ENCODE data around the gene GDPD1. TPM values are rescaled to one million over a fixed set of nuclear protein-coding genes. Genes with fewer than 3 reads are reported as not detected.
A peak's percentile ranks its signal among the peaks of the same experiment; 100 is the strongest.
"Not testable (repeated sequence)": the region's sequence is repeated elsewhere in the genome, so short reads cannot be mapped to it uniquely, and the experiment has no call there.

Gene GDPD1
- total and polyA plus RNA-seq, 2 donors: 1.2 to 3.4 TPM

DNA sequence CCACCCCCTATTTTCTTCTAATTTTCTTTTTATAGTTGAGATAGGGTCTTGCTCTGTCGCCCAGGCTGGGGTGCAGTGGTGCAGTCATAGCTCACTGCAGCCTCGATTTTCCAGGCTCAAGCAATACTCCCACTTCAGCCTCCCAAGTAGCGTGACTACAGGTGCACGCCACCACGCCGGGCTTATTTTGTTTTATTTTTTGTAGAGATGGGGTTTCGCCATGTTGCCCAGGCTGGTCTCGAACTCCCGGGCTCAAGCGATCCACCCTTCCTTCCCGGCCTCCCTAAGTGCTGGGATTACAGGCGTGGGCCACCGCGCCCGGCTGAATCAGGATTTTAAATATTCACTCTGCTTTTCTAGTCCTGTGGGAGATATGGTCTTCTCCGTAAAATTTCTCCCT is 941 bp upstream of the GDPD1 start:
- no peak overlapping the region for H3K4me3 ChIP-seq (ENCODE audit: low read depth, low read length)
- no peaks in the 10 kb centered on the region for H3K36me3 ChIP-seq (ENCODE audit: insufficient read depth)
- 95% methylated on average over 16 of the region's 16 CpGs for WGBS
- H3K27ac ChIP-seq (ENCODE audit: low read depth): no peak overlapping the region
- H3K4me1 ChIP-seq (ENCODE audit: insufficient read depth): no peaks in the 10 kb centered on the region
- DNase-seq (ENCODE audit: extremely low spot score): no peak

DNA sequence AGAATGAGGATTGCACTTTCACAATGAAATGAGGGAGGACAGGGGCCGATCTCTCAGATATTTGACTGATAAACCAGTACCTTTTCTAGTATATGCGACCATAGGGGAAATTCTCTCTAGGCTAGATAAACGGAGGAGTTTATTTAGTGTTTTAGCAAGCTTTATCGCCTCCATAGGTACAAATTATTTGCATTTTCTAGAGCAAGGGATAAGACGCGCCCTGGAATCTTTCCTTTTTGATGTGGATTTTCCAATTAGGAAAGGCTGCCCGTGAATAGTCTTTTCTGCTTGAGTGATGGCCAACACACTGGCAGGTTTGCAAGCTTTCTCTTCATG is 351 bp upstream of the GDPD1 start:
- 28% methylated on average over 7 of the region's 7 CpGs for WGBS
- no peak overlapping the region for H3K27ac ChIP-seq (ENCODE audit: low read depth)
- no peak for DNase-seq (ENCODE audit: extremely low spot score)
- peak overlapping the region; percentile 24 for H3K4me3 ChIP-seq (ENCODE audit: low read depth, low read length)
- H3K4me1 ChIP-seq (ENCODE audit: insufficient read depth): no peaks in the 10 kb centered on the region
- H3K36me3 ChIP-seq (ENCODE audit: insufficient read depth): no peaks in the 10 kb centered on the region

DNA sequence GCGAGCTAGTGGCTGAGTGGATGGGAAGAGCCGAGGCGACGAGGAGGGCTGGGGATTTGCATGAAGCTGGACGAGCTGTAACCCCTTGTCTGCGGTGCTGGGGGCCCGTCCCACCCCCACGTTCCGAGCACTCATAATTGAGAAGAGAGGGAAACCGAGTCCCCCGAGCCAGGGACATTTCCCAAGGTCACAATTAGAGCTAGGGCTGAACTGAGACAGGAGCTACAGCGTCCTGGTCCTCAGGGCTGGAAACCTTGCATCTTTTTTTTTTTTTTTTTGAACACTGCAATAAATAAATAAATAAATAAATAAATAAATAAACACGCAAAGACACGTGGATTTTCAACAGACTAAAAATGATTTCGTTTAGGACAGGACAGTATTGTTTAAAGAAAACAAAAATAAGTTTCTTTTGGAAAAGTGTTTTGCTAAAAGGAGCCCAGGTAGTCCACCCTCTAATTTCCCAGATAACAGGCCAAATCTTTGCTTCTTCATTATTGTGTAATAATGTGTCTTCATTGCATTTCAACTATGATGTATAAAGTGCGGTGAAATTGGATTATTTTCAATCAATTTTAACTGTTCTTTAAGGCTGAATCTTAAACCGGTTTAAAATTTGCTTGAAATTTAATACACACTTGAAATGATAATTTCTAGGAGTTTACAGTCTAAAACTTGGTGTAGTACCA is 992 bp downstream of the GDPD1 start:
- Histone ChIP-seq H3K4me1 (ENCODE audit: insufficient read depth) (no peaks in the 10 kb centered on the region), H3K27ac (ENCODE audit: low read depth) (no peak overlapping the region), H3K4me3 (ENCODE audit: low read depth, low read length) (peak overlapping the region; percentile 59), H3K36me3 (ENCODE audit: insufficient read depth) (no peaks in the 10 kb centered on the region)
- WGBS: 10% methylated on average over 17 of the region's 17 CpGs
- DNase-seq (ENCODE audit: extremely low spot score): no peak

DNA sequence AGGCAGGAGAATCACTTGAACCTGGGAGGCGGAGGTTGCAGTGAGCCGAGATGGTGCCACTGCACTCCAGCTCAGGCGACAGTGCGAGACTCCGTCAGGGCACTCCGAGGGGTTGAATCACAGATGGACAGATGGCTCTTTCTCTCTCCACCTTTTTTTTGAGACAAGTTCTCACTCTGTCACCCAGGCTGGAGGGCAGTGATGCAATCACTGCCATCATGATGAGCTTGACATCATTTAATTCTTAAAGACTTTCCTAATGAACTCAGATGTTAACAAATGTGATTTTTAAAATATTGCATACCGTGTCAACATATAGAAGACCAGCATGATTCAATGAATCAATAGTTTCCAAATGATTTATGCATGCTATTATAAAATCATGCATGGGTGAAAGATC is 3.5 kb downstream of the GDPD1 start:
- no peaks in the 10 kb centered on the region for H3K4me1 ChIP-seq (ENCODE audit: insufficient read depth)
- no peaks in the 10 kb centered on the region for H3K36me3 ChIP-seq (ENCODE audit: insufficient read depth)
- DNase-seq (ENCODE audit: extremely low spot score): no peak
- H3K4me3 ChIP-seq (ENCODE audit: low read depth, low read length): no peak overlapping the region
- 97% methylated on average over 7 of the region's 7 CpGs for WGBS
- H3K27ac ChIP-seq (ENCODE audit: low read depth): no peak overlapping the region

DNA sequence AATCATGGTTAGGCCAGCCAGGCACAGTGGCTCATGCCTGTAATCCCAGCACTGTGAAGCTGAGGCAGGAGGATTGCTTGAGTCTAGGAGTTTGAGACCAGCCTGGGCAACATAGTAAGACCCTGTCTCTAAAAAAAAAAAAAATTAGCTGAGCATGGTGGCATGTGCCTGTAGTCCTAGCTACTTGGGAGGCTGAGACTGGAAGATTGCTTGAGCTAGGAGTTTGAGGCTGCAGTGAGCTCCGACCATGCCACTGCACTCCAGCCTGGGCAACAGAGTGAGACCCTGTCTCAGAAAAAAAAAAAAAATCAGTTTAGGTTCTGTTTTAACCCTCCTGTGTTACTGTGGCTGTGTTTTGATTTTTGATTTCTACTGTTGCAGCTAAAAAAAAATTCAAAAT is 8.3 kb downstream of the GDPD1 start:
- H3K4me3 ChIP-seq (ENCODE audit: low read depth, low read length); H3K4me1 ChIP-seq (ENCODE audit: insufficient read depth); DNase-seq (ENCODE audit: extremely low spot score); H3K36me3 ChIP-seq (ENCODE audit: insufficient read depth); H3K27ac ChIP-seq (ENCODE audit: low read depth): not testable (repeated sequence)
- 94% methylated on average over 1 of the region's 1 CpG for WGBS

DNA sequence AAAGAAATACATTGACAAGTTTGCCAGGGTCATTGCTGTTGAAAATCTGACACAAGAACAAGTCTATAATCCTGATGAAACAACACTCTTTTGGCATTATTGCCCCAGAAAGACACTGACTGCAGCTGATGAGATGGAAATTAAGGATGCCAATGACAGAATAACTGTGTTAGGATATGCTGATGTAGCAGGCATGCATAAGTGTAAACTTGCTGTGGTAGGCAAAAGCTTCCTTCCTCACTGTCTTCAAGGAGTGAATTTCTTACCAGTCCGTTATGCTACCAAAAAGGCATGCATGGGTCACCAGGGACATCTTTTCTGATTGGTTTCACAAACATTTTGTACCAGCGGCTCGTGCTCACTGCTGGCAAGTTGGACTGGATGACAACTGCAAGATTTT is 10.5 kb downstream of the GDPD1 start:
- no peak for DNase-seq (ENCODE audit: extremely low spot score)
- no peak overlapping the region for H3K4me3 ChIP-seq (ENCODE audit: low read depth, low read length)
- H3K36me3 ChIP-seq (ENCODE audit: insufficient read depth): no peaks in the 10 kb centered on the region
- H3K27ac ChIP-seq (ENCODE audit: low read depth): no peak overlapping the region
- H3K4me1 ChIP-seq (ENCODE audit: insufficient read depth): no peaks in the 10 kb centered on the region
- 88% methylated on average over 3 of the region's 3 CpGs for WGBS

DNA sequence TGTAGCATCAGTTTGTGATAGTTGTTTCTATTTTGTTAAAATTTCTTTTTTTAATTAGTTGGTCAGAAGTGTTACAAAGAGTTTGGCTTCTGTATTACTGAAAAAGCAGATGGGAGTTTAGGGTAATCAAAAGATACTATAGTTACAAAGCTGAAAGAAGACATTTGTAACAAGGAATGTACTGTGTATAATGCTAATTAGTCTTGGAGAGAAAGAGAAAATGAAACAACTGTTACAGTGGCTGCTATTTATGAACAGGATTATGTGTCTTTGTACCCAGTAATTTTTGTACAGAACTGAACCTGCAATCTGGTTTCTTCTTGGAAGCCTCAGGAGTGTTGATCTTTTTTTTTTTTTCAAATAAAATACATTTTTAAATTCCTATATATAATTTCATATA is 14.3 kb downstream of the GDPD1 start:
- Histone ChIP-seq H3K4me1 (ENCODE audit: insufficient read depth) (no peaks in the 10 kb centered on the region), H3K36me3 (ENCODE audit: insufficient read depth) (peaks cover 2% of the 10 kb centered on the region), H3K27ac (ENCODE audit: low read depth) (no peak overlapping the region), H3K4me3 (ENCODE audit: low read depth, low read length) (no peak overlapping the region)
- no peak for DNase-seq (ENCODE audit: extremely low spot score)

DNA sequence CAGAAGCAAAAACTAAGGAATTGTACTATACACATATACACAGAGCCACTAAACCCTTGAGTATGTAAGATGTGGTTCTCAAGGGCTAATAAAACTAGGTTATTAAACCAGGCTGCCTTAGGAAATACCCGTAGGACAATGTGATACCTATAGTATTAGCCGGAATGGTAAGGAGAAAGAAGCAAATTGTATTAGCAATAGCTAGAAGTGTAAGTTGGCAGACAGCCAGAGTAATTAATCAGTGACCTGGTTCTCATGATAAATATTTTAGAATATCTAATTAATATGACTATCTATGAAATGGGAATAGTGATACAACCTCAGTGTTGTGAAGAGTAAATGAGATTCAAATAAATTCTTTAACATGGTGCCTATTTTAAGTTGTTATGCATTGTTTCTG is 18.6 kb downstream of the GDPD1 start:
- Histone ChIP-seq H3K4me1 (ENCODE audit: insufficient read depth) (no peaks in the 10 kb centered on the region), H3K36me3 (ENCODE audit: insufficient read depth) (peaks cover 2% of the 10 kb centered on the region), H3K4me3 (ENCODE audit: low read depth, low read length) (no peak overlapping the region), H3K27ac (ENCODE audit: low read depth) (no peak overlapping the region)
- 89% methylated on average over 2 of the region's 2 CpGs for WGBS
- DNase-seq (ENCODE audit: extremely low spot score): no peak

DNA sequence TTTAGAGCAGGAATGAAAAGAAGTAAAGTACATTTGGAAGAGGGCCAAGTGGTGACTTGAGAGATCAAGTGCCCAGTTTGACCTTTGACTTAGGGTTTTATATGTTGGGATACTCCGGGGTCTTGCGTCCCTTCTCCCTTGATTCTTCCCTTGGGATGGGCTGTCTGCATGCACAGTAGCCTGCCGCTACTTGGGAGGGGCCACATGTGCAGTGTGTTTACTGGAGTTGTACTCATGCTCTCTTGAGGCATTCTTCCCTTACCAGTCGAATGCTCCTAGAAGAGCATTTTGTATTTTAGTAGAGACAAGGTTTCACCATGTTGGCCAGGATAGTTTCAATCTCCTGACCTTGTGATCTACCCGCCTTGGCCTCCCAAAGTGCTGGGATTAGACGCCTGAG is 23.8 kb downstream of the GDPD1 start:
- Histone ChIP-seq H3K4me1 (ENCODE audit: insufficient read depth) (no peaks in the 10 kb centered on the region), H3K27ac (ENCODE audit: low read depth) (no peak overlapping the region), H3K36me3 (ENCODE audit: insufficient read depth) (no peaks in the 10 kb centered on the region), H3K4me3 (ENCODE audit: low read depth, low read length) (no peak overlapping the region)
- no peak for DNase-seq (ENCODE audit: extremely low spot score)
- WGBS: 92% methylated on average over 6 of the region's 6 CpGs

DNA sequence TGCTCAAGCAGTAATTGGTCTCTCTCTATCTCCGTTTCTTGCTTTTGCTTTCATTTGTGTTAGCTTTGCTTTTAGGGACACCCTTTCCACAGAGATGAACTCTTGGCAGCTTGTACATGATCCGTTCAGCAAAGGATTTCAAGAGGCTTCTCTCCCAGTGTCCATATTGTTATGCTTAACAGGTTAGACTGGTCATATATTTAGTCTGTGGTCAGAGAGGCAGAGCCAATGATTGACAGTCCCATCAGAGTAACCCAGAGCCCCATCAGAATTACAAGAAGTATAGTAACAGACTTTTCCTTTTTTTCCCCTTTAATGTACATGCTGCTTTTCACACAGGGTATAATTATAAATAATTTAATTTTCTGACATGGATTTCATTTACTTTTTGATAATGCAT is 34.4 kb downstream of the GDPD1 start:
- Histone ChIP-seq H3K27ac (ENCODE audit: low read depth) (no peak overlapping the region), H3K4me3 (ENCODE audit: low read depth, low read length) (no peak overlapping the region), H3K4me1 (ENCODE audit: insufficient read depth) (peaks cover 1% of the 10 kb centered on the region), H3K36me3 (ENCODE audit: insufficient read depth) (no peaks in the 10 kb centered on the region)
- 66% methylated on average over 2 of the region's 2 CpGs for WGBS
- DNase-seq (ENCODE audit: extremely low spot score): no peak

DNA sequence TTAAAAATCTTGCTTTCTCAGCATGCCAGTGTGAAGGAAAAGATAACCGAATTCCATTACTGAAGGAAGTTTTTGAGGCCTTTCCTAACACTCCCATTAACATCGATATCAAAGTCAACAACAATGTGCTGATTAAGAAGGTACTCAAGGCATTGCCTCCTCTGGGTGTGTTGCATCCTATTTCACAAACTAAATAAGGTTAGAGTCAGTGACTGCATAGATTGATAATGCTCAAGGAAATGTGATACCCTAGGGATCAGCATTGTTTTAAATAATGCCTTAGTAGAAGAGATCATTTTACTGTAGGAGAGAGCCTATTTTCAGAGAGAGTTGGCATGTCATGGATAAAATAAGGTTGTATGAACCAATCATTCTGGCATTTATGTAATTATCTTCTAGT is 36.8 kb downstream of the GDPD1 start:
- H3K27ac ChIP-seq (ENCODE audit: low read depth): no peak overlapping the region
- H3K36me3 ChIP-seq (ENCODE audit: insufficient read depth): no peaks in the 10 kb centered on the region
- H3K4me1 ChIP-seq (ENCODE audit: insufficient read depth): no peaks in the 10 kb centered on the region
- DNase-seq (ENCODE audit: extremely low spot score): no peak
- 78% methylated on average over 2 of the region's 2 CpGs for WGBS
- no peak overlapping the region for H3K4me3 ChIP-seq (ENCODE audit: low read depth, low read length)

DNA sequence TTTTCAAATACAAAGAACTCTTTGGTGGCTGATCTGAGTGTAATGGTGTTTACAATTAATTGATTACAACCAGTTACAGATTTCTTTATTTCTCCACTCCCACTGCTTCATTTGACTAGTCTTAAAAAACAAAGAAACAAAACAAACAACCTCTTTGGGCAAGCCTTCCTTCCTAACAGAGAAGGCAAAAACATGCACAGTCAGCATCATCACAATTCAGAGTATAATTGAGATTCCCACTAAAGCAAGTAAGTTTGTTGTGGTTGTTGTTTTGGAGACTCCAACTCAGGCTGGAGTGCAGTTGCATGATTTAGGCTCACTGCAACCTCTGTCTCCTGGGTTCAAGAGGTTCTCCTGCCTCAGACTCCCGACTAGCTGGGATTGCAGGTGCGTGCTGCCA is 40.4 kb downstream of the GDPD1 start:
- WGBS: 95% methylated on average over 2 of the region's 2 CpGs
- no peaks in the 10 kb centered on the region for H3K36me3 ChIP-seq (ENCODE audit: insufficient read depth)

DNA sequence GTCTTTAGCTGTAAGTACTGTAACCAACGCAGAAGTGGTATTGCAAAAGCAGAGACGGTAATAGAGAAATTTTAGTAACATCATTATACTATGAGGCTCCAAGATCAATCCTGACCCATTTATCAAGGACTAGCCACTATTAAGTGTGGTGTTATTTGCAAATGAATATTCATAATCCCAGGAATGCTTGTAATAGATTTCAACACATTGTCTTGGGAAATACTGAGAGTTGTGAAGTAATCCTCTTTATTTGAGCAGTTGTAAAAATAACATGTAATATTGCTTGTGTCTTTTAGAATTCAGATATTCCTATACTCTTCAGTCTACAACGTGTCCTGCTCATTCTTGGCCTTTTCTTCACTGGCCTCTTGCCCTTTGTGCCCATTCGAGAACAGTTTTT is 46.4 kb downstream of the GDPD1 start:
- Histone ChIP-seq H3K4me3 (ENCODE audit: low read depth, low read length) (no peak overlapping the region), H3K36me3 (ENCODE audit: insufficient read depth) (no peaks in the 10 kb centered on the region), H3K27ac (ENCODE audit: low read depth) (no peak overlapping the region), H3K4me1 (ENCODE audit: insufficient read depth) (no peaks in the 10 kb centered on the region)
- no peak for DNase-seq (ENCODE audit: extremely low spot score)
- 83% methylated on average over 4 of the region's 4 CpGs for WGBS

More for the DNA sequence above, 40.4 kb downstream of the GDPD1 start:
- DNase-seq (ENCODE audit: extremely low spot score): no peak
- H3K4me3 ChIP-seq (ENCODE audit: low read depth, low read length): no peak overlapping the region
- no peak overlapping the region for H3K27ac ChIP-seq (ENCODE audit: low read depth)
- H3K4me1 ChIP-seq (ENCODE audit: insufficient read depth): no peaks in the 10 kb centered on the region

DNA sequence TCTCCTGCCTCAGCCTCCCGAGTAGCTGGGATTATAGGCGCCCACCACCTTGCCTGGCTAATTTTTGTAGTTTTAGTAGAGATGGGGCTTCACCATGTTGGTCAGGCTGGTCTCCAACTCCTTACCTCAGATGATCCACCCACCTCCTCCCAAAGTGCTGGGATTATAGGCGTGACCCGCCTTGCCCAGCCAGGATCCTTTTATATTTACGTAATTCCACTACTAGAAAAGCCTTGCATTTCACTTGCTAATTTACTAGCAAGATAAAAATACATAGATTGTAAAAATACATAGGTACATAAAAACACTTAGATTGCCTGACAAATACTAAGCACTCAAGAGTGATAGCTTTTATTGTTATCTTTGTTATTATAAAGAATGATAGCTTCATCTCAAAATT is 47.5 kb downstream of the GDPD1 start:
- Histone ChIP-seq H3K27ac (ENCODE audit: low read depth) (no peak overlapping the region), H3K4me1 (ENCODE audit: insufficient read depth) (no peaks in the 10 kb centered on the region), H3K4me3 (ENCODE audit: low read depth, low read length) (no peak overlapping the region), H3K36me3 (ENCODE audit: insufficient read depth) (peaks cover 2% of the 10 kb centered on the region)
- no peak for DNase-seq (ENCODE audit: extremely low spot score)
- 96% methylated on average over 5 of the region's 5 CpGs for WGBS

DNA sequence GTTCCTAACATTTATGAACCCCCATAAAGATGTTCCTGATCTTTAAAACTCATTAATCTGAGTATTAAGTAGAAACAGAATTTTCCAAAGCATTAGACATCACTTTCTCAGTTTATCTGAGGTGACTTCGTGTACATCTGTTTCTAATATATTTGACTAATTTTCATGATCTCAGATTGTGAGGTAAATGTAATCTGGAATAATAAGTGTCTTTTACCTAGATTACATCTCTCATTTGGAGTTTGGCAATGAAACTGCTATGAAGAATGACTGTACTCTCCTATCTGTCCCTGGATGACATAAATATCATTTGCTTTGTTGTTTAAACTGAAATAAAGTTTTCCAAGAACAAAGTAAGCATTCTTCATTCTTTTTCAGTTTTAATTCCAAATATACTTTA is 55.3 kb downstream of the GDPD1 start:
- no peak overlapping the region for H3K27ac ChIP-seq (ENCODE audit: low read depth)
- 61% methylated on average over 1 of the region's 1 CpG for WGBS
- no peaks in the 10 kb centered on the region for H3K4me1 ChIP-seq (ENCODE audit: insufficient read depth)
- no peak for DNase-seq (ENCODE audit: extremely low spot score)
- no peak overlapping the region for H3K4me3 ChIP-seq (ENCODE audit: low read depth, low read length)
- H3K36me3 ChIP-seq (ENCODE audit: insufficient read depth): peaks cover 2% of the 10 kb centered on the region

All from urinary bladder (tissue), 4 donors.